KOPT-K1 (cell line): Measurements from ENCODE around the gene ROBO1.
"Not testable (repeated sequence)": the region's sequence is repeated elsewhere in the genome, so short reads cannot be mapped to it uniquely, and the experiment has no call there.

ENCODE experiments used
- H3K27ac ChIP-seq: fragments of 200-600 bp; sonication (generic); 2 replicates; pipeline ENCODE4 v1.5.1; 2016; ENCODE audit warnings: antibody characterized with exemption, mild to moderate bottlenecking, low read depth, low read length; ENCODE audit not compliant: poor library complexity, severe bottlenecking
- H3K36me3 ChIP-seq: fragments of 200-600 bp; sonication (generic); 2 replicates; pipeline ENCODE4 v1.5.1; 2017; ENCODE audit warnings: antibody characterized with exemption, mild to moderate bottlenecking, low read length, moderate library complexity; ENCODE audit not compliant: insufficient read depth
- H3K9me3 ChIP-seq: fragments of 200-600 bp; sonication (generic); 2 replicates; pipeline ENCODE4 v1.5.1; 2017; ENCODE audit warnings: antibody characterized with exemption, low read length, mild to moderate bottlenecking; ENCODE audit not compliant: insufficient read depth, poor library complexity, severe bottlenecking

The ROBO1 gene

GRCh38 chr3:78884567-78884966 is 883.2 kb downstream of the ROBO1 start:
- H3K36me3 ChIP-seq, H3K9me3 ChIP-seq, H3K27ac ChIP-seq: not testable (repeated sequence)

GRCh38 chr3:78882251-78882650 is 885.5 kb downstream of the ROBO1 start:
- no peaks in the 10 kb centered on the region for H3K9me3 ChIP-seq
- no peak overlapping the region for H3K27ac ChIP-seq
- H3K36me3 ChIP-seq, result no peaks in the 10 kb centered on the region

- no peaks in the 10 kb centered on the region for H3K36me3 ChIP-seq
- H3K27ac ChIP-seq, result no peak overlapping the region
- no peaks in the 10 kb centered on the region for H3K9me3 ChIP-seq
Observed at GRCh38 chr3:78881501-78881900, 886.3 kb downstream of the ROBO1 start.

GRCh38 chr3:78880603-78881461 is 887.0 kb downstream of the ROBO1 start:
- H3K36me3 ChIP-seq, result no peaks in the 10 kb centered on the region
- H3K9me3 ChIP-seq, result no peaks in the 10 kb centered on the region
- H3K27ac ChIP-seq, result no peak overlapping the region

GRCh38 chr3:78879295-78879860 is 888.4 kb downstream of the ROBO1 start:
- Histone ChIP-seq H3K36me3 (no peaks in the 10 kb centered on the region), H3K27ac (no peak overlapping the region), H3K9me3 (no peaks in the 10 kb centered on the region)

- H3K27ac ChIP-seq, result no peak overlapping the region
- no peaks in the 10 kb centered on the region for H3K36me3 ChIP-seq
- no peaks in the 10 kb centered on the region for H3K9me3 ChIP-seq
Observed at GRCh38 chr3:78878789-78879188, 889.0 kb downstream of the ROBO1 start.

GRCh38 chr3:78878011-78878410 is 889.8 kb downstream of the ROBO1 start:
- Histone ChIP-seq H3K36me3 (no peaks in the 10 kb centered on the region), H3K9me3 (no peaks in the 10 kb centered on the region), H3K27ac (no peak overlapping the region)

GRCh38 chr3:78875851-78876250 is 891.9 kb downstream of the ROBO1 start:
- Histone ChIP-seq H3K9me3 (no peaks in the 10 kb centered on the region), H3K27ac (no peak overlapping the region), H3K36me3 (no peaks in the 10 kb centered on the region)

GRCh38 chr3:78875436-78875835 is 892.4 kb downstream of the ROBO1 start:
- H3K36me3 ChIP-seq, result no peaks in the 10 kb centered on the region
- H3K27ac ChIP-seq, result no peak overlapping the region
- no peaks in the 10 kb centered on the region for H3K9me3 ChIP-seq

GRCh38 chr3:78873641-78874040 is 894.2 kb downstream of the ROBO1 start:
- no peaks in the 10 kb centered on the region for H3K9me3 ChIP-seq
- no peaks in the 10 kb centered on the region for H3K36me3 ChIP-seq
- no peak overlapping the region for H3K27ac ChIP-seq

- Histone ChIP-seq H3K9me3 (no peaks in the 10 kb centered on the region), H3K36me3 (no peaks in the 10 kb centered on the region), H3K27ac (no peak overlapping the region)
Observed at GRCh38 chr3:78872195-78872594, 895.6 kb downstream of the ROBO1 start.

GRCh38 chr3:78871048-78871447 is 896.8 kb downstream of the ROBO1 start:
- Histone ChIP-seq H3K27ac (no peak overlapping the region), H3K36me3 (no peaks in the 10 kb centered on the region), H3K9me3 (no peaks in the 10 kb centered on the region)

GRCh38 chr3:78870484-78870883 is 897.3 kb downstream of the ROBO1 start:
- no peak overlapping the region for H3K27ac ChIP-seq
- H3K36me3 ChIP-seq, result no peaks in the 10 kb centered on the region

GRCh38 chr3:78868570-78868969 is 899.2 kb downstream of the ROBO1 start:
- Histone ChIP-seq H3K27ac (no peak overlapping the region), H3K36me3 (no peaks in the 10 kb centered on the region), H3K9me3 (no peaks in the 10 kb centered on the region)

More at GRCh38 chr3:78870484-78870883, 897.3 kb downstream of the ROBO1 start:
- no peaks in the 10 kb centered on the region for H3K9me3 ChIP-seq

GRCh38 chr3:78867409-78868372 is 900.1 kb downstream of the ROBO1 start:
- Histone ChIP-seq H3K9me3 (no peaks in the 10 kb centered on the region), H3K36me3 (no peaks in the 10 kb centered on the region), H3K27ac (no peak overlapping the region)
